Skeletal muscle tissue (tissue), 4 donors: ENCODE measurements around the gene MMP2. TPM values are rescaled to one million over a fixed set of nuclear protein-coding genes. Genes with fewer than 3 reads are reported as not detected.
A peak's percentile ranks its signal among the peaks of the same experiment; 100 is the strongest.

Experiments used
- H3K27ac ChIP-seq: one replicate; pipeline ENCODE4 v1.7.0; 2013; ENCODE audit warnings: mild to moderate bottlenecking, low read depth, low read length, inconsistent platforms
- H3K27me3 ChIP-seq, 3 donors: one replicate each; pipeline ENCODE4 v1.7.0; 2013; ENCODE audit warnings: low read length in 3 of 3; ENCODE audit not compliant: control insufficient read depth in 3 of 3, insufficient read depth in 3 of 3
- H3K36me3 ChIP-seq, 3 donors: one replicate each; pipeline ENCODE4 v1.7.0; 2013; ENCODE audit warnings: low read length in 3 of 3; ENCODE audit not compliant: control insufficient read depth in 3 of 3, insufficient read depth in 3 of 3
- H3K4me1 ChIP-seq, 3 donors: one replicate each; pipeline ENCODE4 v1.7.0; 2013; ENCODE audit warnings: low read length in 3 of 3, mild to moderate bottlenecking in 3 of 3; ENCODE audit not compliant: control insufficient read depth in 3 of 3, insufficient read depth in 3 of 3
- H3K4me3 ChIP-seq, 3 donors: one replicate each; pipeline ENCODE4 v1.7.0; 2013; ENCODE audit warnings: low read length in 3 of 3
- H3K9ac ChIP-seq, 3 donors: one replicate each; pipeline ENCODE4 v1.7.0; 2013; ENCODE audit warnings: low read length in 3 of 3, mild to moderate bottlenecking in 3 of 3, moderate library complexity in 2 of 3, low read depth in 1 of 3
- H3K9me3 ChIP-seq, 3 donors: one replicate each; pipeline ENCODE4 v1.7.0; 2013; ENCODE audit warnings: low read length in 3 of 3; ENCODE audit not compliant: control insufficient read depth in 3 of 3
- total RNA-seq: library from RNA; depleted of rRNA; stranded (reverse); fragments of >200 nt; gene quantifications from one replicate; pipeline ENCODE4 v1.2.3, GENCODE V29; 2014
- donor health status: Osteomylitis.

MMP2 gene
- total RNA-seq, 1 donor from 2014 or later: 194 TPM

DNA sequence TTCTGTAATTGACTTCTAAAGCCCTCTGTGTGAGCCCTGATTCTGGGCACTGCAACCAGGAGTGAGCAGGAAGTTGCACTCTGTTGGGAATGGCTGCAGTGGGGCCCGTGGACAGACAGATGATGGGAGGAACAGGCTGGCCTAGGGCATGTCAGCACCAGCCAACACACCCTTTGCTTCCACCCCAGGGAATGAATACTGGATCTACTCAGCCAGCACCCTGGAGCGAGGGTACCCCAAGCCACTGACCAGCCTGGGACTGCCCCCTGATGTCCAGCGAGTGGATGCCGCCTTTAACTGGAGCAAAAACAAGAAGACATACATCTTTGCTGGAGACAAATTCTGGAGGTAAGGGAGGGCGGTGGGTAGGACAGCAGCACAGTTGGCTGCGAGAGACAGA lies 19.1 kb downstream of the MMP2 start:
- Histone ChIP-seq H3K4me1 (peaks cover 19 to 42% (median 33%) of the 10 kb centered on the region in 3 donors), H3K36me3 (peaks cover 0 to 17% (median 10%) of the 10 kb centered on the region in 3 donors)

GRCh38 chr16:55499281-55499680 lies 20.3 kb downstream of the MMP2 start:
- Histone ChIP-seq H3K4me1 (peaks cover 21 to 45% (median 36%) of the 10 kb centered on the region in 3 donors), H3K9me3 (no peaks in the 10 kb centered on the region), H3K9ac (no peak overlapping the region), H3K4me3 (no peak overlapping the region), H3K36me3 (peaks cover 0 to 13% (median 10%) of the 10 kb centered on the region in 3 donors), H3K27ac (peak overlapping the region; percentile 28), H3K27me3 (no peaks in the 10 kb centered on the region)

More for the DNA sequence above, 19.1 kb downstream of the MMP2 start:
- Histone ChIP-seq H3K27me3 (no peaks in the 10 kb centered on the region), H3K9me3 (no peaks in the 10 kb centered on the region), H3K4me3 (no peak overlapping the region), H3K27ac (no peak overlapping the region), H3K9ac (no peak overlapping the region)

DNA sequence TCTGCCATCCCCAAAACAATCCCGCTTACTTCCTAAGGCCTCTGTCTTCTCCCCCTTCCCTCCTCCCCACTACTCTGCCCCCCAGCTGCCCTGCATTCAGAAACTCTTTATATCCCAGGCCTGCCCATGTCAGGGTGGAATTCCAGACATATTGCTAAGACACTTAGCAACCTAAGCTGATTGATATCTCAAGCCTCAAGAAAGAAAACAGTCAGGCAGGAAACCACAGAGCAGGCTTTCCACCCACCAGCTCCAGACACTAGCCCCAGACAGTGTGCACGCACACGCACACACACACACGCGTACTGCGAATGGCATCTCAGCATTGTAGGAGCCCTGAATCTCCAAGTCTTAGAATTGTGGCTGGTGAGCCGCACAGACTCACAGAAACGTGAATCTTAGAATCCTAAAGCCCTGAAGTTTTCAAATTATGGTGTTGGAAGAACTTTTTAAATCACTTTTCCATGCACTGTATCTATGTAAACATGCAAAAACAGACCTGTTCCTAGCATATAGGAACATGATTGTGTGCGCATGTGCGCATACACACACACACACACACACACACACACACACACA lies 21.0 kb downstream of the MMP2 start:
- Histone ChIP-seq H3K4me3 (no peak overlapping the region), H3K36me3 (peaks cover 0 to 13% (median 10%) of the 10 kb centered on the region in 3 donors), H3K9me3 (no peaks in the 10 kb centered on the region), H3K27me3 (no peaks in the 10 kb centered on the region), H3K4me1 (peaks cover 21 to 39% (median 33%) of the 10 kb centered on the region in 3 donors), H3K9ac (peak overlapping the region in 1 of 3 donors; percentile 33), H3K27ac (peak overlapping the region; percentile 28)

GRCh38 chr16:55500530-55501011 lies 21.6 kb downstream of the MMP2 start:
- no peak overlapping the region for H3K4me3 ChIP-seq
- H3K27me3 ChIP-seq: no peaks in the 10 kb centered on the region
- peaks cover 21 to 37% (median 31%) of the 10 kb centered on the region in 3 donors for H3K4me1 ChIP-seq
- H3K36me3 ChIP-seq: peaks cover 0 to 13% (median 11%) of the 10 kb centered on the region in 3 donors
- no peaks in the 10 kb centered on the region for H3K9me3 ChIP-seq
- peak overlapping the region in 1 of 3 donors; percentile 33 for H3K9ac ChIP-seq
- H3K27ac ChIP-seq: peak overlapping the region; percentile 28

GRCh38 chr16:55501549-55502322 lies 22.7 kb downstream of the MMP2 start:
- H3K9me3 ChIP-seq: no peaks in the 10 kb centered on the region
- no peak overlapping the region for H3K9ac ChIP-seq
- H3K4me3 ChIP-seq: no peak overlapping the region
- H3K4me1 ChIP-seq: peaks cover 21 to 37% (median 31%) of the 10 kb centered on the region in 3 donors
- H3K27ac ChIP-seq: no peak overlapping the region
- no peaks in the 10 kb centered on the region for H3K27me3 ChIP-seq
- peaks cover 0 to 15% (median 14%) of the 10 kb centered on the region in 3 donors for H3K36me3 ChIP-seq

GRCh38 chr16:55502801-55503366 lies 23.9 kb downstream of the MMP2 start:
- Histone ChIP-seq H3K4me1 (peaks cover 21 to 37% (median 31%) of the 10 kb centered on the region in 3 donors), H3K36me3 (peaks cover 4 to 12% (median 11%) of the 10 kb centered on the region in 3 donors), H3K27me3 (no peaks in the 10 kb centered on the region), H3K27ac (no peak overlapping the region), H3K4me3 (no peak overlapping the region), H3K9ac (peak overlapping the region in 1 of 3 donors; percentile 3), H3K9me3 (no peaks in the 10 kb centered on the region)

DNA sequence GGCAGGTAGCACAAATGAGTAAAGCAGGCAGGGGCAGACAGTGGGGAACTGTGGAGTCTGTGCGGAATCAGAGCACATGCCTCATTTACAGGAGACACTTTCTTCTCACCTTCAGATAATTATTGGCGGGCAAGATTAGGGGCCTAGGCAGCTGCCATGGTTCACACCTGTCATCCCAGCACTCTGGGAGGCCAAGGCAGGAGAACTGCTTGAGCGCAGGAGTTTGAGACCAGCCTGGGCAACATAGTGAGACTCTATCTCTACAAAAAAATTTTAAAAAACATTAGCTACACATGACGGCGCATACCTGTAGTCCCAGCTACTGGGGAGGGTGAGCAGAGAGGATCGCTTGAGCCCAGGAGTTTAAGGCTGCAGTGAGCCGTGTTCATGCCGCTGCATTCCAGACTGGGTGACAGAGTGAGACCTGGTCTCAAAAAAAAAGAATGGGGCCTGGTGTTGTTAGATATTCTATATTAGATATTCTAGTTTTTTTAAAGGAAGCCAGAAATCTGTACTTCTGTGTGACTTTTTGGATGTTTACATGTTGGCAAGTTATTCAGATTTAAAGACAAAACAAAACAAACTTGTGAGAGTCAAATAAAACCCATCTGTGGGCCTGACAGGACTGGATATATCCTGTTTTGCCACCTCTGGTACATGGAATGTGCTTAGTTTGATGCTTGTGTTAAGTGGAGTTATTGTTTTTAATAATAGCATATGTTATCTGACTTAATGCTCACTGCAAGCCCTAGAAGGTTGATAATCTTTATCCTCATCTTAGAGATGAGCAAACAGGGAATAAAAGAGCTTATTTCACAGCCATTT lies 24.9 kb downstream of the MMP2 start:
- Histone ChIP-seq H3K4me1 (peaks cover 25 to 37% (median 31%) of the 10 kb centered on the region in 3 donors), H3K9me3 (no peaks in the 10 kb centered on the region), H3K27ac (no peak overlapping the region), H3K27me3 (peaks cover 0 to 4% (median 0%) of the 10 kb centered on the region in 3 donors), H3K4me3 (no peak overlapping the region), H3K9ac (no peak overlapping the region), H3K36me3 (peaks cover 6 to 9% (median 9%) of the 10 kb centered on the region in 3 donors)

DNA sequence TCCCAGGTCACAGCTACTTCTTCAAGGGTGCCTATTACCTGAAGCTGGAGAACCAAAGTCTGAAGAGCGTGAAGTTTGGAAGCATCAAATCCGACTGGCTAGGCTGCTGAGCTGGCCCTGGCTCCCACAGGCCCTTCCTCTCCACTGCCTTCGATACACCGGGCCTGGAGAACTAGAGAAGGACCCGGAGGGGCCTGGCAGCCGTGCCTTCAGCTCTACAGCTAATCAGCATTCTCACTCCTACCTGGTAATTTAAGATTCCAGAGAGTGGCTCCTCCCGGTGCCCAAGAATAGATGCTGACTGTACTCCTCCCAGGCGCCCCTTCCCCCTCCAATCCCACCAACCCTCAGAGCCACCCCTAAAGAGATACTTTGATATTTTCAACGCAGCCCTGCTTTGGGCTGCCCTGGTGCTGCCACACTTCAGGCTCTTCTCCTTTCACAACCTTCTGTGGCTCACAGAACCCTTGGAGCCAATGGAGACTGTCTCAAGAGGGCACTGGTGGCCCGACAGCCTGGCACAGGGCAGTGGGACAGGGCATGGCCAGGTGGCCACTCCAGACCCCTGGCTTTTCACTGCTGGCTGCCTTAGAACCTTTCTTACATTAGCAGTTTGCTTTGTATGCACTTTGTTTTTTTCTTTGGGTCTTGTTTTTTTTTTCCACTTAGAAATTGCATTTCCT lies 26.5 kb downstream of the MMP2 start:
- H3K27ac ChIP-seq: no peak overlapping the region
- no peaks in the 10 kb centered on the region for H3K9me3 ChIP-seq
- H3K27me3 ChIP-seq: peaks cover 0 to 4% (median 0%) of the 10 kb centered on the region in 3 donors
- H3K4me3 ChIP-seq: no peak overlapping the region
- H3K36me3 ChIP-seq: peaks cover 6 to 9% (median 6%) of the 10 kb centered on the region in 3 donors
- peaks cover 22 to 33% (median 26%) of the 10 kb centered on the region in 3 donors for H3K4me1 ChIP-seq
- H3K9ac ChIP-seq: no peak overlapping the region

- H3K27me3 ChIP-seq: peaks cover 0 to 4% (median 0%) of the 10 kb centered on the region in 3 donors
- no peak overlapping the region for H3K9ac ChIP-seq
- H3K4me1 ChIP-seq: peaks cover 20 to 27% (median 22%) of the 10 kb centered on the region in 3 donors
- peaks cover 6 to 9% (median 6%) of the 10 kb centered on the region in 3 donors for H3K36me3 ChIP-seq
- H3K27ac ChIP-seq: no peak overlapping the region
- H3K9me3 ChIP-seq: no peaks in the 10 kb centered on the region
- H3K4me3 ChIP-seq: no peak overlapping the region
Observed at GRCh38 chr16:55506083-55506482, 27.1 kb downstream of the MMP2 start.
